HG03025 (cell line): ENCODE data around the gene GOLGA7B.
"Not testable (repeated sequence)": the region's sequence is repeated elsewhere in the genome, so short reads cannot be mapped to it uniquely, and the experiment has no call there.

Experiments used
- ATAC-seq: cut with Tn5 transposase; IDR thresholded peaks from one replicate; pipeline ENCODE4 v1.9.1; 2021; ENCODE audit warnings: mild to moderate bottlenecking, moderate library complexity; ENCODE audit not compliant: unreplicated experiment, low FRiP score

The GOLGA7B gene

DNA sequence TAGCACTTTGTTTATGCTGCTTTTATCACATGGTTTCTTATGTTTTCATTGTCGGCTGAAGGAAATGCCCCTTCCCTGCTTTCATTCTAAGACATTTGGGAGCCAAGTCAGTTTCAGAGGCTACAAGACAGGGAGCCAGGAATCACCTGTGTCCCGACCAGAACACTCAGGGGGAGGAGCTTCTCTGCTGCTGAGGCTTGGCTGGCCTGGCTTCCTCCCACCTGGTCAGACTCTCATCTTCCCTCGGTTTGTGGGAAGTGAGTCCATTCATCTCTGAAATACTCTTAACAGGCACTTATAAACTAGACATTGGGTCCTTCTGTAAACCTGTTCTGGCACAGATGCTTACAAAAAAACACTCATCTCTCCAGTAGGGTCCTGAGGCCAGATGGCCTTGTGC is 19.6 kb upstream of the GOLGA7B start:
- no peak for ATAC-seq

DNA sequence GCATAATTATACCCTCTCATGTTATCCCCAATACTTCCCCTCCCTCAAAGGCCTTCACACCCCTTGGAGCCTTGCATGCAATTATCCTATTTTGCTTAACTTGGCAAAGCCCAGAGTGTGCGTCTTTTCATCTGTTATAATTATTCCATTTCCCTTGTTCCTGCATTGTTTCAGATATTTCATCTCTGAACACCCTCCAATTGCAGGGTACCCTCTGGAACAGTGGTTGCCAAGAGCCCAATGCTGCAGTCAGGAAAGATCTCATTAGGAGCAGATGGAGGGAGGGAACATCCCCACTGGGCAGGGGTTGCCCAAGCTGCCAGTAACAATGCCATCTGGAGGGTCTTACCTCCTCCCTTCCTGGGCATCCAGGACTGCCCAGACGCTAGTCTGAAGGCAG is 18.4 kb upstream of the GOLGA7B start:
- ATAC-seq: no peak

DNA sequence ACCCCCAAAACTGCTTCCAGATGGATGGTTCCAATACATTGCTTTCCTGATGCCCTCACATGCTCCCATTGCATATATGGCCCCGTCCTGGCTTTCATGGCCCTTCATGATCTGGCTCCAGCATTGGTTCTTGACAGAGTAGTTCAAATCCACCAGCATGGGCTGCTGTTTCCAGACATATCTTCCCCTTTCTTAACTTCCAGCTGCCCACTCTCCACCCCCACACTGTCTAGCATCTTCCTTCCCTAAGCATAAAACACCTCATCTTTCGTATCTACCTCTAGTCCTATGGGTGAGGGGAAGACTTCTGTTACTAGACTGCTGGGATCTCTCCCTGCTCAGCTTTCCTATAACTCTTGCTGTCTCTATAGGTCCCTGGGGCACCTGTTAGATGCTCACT is 13.2 kb upstream of the GOLGA7B start:
- ATAC-seq: no peak

DNA sequence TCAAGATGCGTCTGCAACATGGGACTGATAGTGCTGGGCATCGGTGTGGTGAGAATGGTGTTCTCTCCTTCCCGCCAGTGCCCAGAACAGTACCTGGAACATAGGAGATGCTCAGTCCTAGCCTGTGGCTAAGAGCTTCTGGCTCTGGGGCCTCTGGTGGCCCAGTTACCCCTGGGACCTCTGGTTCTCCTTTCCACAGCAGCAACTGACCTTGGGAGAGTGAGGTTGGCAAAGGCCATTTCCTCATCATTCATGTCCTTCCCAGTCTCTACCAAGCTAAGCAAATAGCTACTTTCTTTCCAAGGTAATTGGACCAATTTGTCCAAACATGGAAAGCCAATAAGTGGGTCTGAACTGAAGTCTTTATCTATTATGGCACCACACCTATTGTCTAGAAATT is 11.6 kb upstream of the GOLGA7B start:
- no peak for ATAC-seq

GRCh38 chr10:97841166-97841565 is 8.5 kb upstream of the GOLGA7B start:
- ATAC-seq: not testable (repeated sequence)

DNA sequence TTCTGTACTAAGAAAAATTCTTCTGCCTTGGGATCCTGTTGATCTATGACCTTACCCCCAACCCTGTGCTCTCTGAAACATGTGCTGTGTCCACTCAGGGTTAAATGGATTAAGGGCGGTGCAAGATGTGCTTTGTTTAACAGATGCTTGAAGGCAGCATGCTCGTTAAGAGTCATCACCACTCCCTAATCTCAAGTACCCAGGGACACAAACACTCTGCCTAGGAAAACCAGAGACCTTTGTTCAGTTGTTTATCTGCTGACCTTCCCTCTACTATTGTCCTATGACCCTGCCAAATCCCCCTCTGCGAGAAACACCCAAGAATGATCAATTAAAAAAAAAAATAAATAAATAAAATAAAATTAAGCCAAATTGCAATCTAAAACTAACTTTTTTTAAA is 7.5 kb upstream of the GOLGA7B start:
- not testable (repeated sequence) for ATAC-seq

DNA sequence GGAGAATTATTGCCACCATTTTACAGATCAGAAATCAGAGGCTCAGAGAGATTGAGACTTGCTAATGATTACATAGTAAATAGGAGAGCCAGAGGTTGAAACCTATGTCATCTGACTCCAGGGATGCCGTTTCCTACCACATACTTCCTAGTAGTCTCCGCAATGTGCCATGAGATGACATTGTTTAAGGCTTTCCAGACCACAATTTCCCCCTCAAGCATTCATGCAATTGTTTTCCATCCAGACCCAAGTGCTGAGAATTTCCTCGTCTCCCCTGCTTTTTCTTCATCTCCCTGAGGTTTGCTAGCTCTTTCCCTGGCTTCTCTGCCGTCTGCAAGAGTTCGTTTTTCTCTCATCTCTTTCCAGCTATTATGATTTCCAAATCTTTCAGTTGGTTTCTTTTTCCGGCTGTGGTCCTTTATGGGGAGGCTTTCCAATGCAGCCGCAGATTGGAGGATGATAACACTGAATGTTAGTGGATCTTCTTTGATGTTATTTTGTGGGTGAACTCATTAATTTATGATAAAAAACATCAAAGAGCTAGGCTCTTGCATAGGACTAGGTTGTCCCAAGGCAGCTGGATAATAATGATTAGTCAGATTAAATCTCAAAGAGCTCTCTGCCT is 6.9 kb upstream of the GOLGA7B start:
- ATAC-seq: no peak

GRCh38 chr10:97843281-97843671 is 6.4 kb upstream of the GOLGA7B start:
- ATAC-seq: no peak

DNA sequence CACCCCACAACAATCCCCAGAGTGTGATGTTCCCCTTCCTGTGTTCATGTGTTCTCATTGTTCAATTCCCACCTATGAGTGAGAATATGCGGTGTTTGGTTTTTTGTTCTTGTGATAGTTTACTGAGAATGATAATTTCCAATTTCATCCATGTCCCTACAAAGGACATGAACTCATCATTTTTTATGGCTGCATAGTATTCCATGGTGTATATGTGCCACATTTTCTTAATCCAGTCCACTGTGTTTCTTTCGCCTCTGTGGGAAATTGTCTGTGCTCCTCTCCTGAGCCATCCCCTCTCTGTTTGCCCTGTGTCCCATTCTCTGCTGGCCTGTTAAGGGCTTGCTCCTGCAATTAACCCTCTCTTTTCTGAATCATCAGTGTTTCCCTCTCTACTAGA is 5.7 kb upstream of the GOLGA7B start:
- ATAC-seq: not testable (repeated sequence)

- no peak for ATAC-seq
These were observed 5.0 kb upstream of the GOLGA7B start for GRCh38 chr10:97844678-97845077.

DNA sequence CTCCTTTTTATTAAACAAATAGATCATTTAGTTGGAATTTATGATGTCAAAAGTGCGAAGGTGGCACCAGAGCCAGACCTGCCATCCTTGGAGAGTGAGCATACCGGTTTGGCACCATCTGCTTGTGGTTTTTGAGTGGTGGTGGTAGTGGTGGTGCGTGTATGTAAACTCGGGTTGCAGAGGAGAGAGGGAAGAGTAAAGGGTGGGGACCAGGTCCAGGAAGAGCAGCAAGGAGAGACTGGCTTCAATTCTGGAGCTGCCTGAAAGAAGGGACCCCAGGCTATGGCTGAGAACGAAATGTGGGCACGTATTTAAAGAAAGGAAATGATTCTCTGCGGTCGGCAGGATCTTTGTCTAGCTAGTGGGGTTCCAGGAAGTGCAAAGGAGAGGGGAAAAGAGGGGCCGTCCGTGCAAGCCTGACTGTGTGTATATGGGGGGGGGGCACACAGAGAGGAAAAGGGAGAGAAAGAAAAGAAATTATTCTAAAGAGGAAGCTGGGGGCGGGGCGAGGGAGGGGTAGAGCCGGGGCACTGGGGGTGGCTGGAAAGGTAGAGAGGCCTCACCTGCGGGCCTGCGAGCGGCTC is 448 bp upstream of the GOLGA7B start:
- ATAC-seq: no peak

- no peak for ATAC-seq
These were observed 803 bp downstream of the GOLGA7B start for GRCh38 chr10:97850446-97850845.

DNA sequence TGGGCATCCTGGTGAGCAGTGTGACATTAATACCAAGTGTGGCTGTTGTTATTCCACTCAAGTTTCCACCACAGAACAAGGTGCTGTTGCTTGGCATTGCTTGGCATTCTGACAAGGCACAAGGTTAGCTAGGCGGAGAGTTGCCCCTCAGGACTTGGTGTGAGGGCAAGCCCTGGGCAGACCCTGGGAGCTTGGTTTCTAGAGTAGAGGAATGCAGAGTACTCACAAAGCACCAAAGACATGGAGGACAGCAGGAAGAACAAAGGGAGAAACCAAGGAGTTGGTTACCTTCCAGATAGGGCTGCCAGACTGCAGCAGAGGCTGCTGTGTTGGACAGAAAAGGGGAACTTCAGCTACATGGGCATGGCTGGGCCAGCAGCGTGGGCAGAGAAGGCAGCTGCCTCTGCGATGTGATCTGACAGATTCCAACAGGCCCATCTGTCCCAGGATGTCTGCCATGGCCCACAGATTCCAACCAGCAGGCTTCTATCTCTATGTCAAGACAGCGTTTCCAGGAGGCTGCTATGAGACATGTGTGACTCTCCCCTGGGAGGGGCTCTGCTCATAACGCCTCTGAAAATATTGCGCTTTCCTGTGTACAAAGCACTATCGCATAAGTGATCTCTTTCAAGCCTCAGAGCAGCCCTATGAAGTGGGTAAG is 1.8 kb downstream of the GOLGA7B start:
- ATAC-seq: no peak

- ATAC-seq: no peak
These were observed 2.6 kb downstream of the GOLGA7B start for GRCh38 chr10:97852277-97852676.

GRCh38 chr10:97852840-97853405 is 3.3 kb downstream of the GOLGA7B start:
- ATAC-seq: no peak

GRCh38 chr10:97854743-97855142 is 5.1 kb downstream of the GOLGA7B start:
- ATAC-seq: no peak

DNA sequence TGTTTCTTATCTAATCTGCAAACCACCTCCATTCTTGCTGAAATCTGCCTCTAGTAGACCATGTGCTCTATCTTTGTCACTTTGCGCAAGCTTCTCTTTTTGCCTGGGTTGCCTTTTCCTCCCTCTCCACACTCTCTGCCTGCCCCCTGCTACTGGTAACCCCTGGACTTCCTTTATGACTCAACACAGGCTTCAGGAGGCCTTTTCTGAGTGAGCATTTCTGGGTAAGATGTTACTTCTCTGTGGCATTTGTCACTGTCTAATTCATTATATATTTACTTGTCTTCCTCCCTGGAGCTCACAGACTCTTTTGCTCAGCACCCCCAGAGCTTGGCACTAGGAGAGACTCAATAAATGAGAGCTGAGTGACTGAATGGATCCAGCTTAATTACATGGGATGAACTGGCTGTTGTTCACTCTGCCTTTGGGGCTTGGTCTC is 8.4 kb downstream of the GOLGA7B start:
- ATAC-seq: no peak

- ATAC-seq: no peak
These were observed 11.6 kb downstream of the GOLGA7B start for GRCh38 chr10:97861097-97861750.

DNA sequence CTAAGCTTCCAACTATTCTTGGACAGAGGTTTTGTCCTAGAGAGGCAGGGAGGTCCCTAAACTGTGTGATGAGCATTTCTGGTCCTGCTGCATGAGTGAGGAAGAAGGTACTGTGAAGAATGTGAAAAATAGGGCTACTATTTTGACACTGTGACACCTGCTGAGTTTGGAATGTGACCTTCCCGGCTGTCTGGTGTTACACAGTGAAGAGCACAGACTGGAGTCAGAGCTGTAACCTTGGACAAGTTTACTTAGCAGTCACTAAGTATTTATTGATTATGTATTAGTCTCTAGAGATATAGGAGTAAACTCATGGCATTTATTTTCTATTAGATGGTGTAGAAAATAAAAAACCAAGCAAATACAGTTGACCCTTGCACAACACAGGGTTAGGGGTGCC is 12.3 kb downstream of the GOLGA7B start:
- ATAC-seq: no peak

DNA sequence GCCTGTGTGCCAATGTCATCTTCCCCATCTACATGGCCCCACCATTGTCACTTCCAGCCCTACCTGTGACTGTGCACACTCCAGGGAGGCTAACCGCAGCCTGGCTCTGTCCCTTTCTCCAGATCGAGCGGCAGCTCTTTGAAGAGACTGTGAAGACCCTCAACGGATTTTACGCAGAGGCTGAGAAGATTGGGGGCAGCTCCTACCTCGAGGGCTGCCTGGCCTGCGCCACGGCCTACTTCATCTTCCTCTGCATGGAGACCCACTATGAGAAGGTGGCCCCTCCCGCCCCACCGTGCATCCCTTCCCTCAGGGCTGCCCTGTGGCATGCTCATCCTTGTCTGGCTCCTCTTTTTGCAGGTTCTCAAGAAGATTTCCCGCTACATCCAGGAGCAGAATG is 14.2 kb downstream of the GOLGA7B start:
- no peak for ATAC-seq

DNA sequence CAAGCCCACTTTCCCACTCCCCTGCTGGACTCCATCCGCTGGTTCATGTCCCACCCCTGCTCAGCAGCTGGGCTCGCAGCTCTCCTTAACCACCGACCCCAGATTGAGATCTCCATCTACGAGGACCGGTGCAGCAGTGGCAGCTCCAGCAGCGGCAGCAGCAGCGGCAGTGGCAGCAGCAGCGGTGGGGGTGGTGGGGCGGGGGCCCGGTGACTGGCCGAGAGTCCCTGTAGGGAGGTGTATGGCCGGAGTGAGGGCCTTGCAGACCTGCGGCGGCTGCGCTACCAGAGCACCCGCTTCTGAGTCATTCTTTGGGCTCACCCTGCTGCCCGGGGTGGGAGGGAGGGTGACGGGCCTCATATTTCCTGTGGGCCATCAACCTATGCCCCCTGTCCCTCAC is 15.8 kb downstream of the GOLGA7B start:
- no peak for ATAC-seq
